Tibial nerve (tissue), 3 donors: ENCODE results near the gene CTNNA3.

Source experiments
- POLR2A ChIP-seq, 2 donors: fragments of 450-650 bp; IDR thresholded peaks; one replicate each; pipeline ENCODE4 v1.6.1; 2017; ENCODE audit warnings: antibody characterized with exemption in 2 of 2, mild to moderate bottlenecking in 2 of 2, moderate library complexity in 2 of 2
- TF ChIP-seq, protein P1 (sequence below), 5 experiments: fragments of 200-600 bp in 3 of 5; fragments of 450-650 bp in 2 of 5; sonication (generic) in 3 of 5; IDR thresholded peaks; one replicate each; pipeline ENCODE4 v1.5.1; 2016 to 2019; ENCODE audit warnings: antibody characterized with exemption in 5 of 5, mild to moderate bottlenecking in 3 of 5, moderate library complexity in 2 of 5

DNA sequence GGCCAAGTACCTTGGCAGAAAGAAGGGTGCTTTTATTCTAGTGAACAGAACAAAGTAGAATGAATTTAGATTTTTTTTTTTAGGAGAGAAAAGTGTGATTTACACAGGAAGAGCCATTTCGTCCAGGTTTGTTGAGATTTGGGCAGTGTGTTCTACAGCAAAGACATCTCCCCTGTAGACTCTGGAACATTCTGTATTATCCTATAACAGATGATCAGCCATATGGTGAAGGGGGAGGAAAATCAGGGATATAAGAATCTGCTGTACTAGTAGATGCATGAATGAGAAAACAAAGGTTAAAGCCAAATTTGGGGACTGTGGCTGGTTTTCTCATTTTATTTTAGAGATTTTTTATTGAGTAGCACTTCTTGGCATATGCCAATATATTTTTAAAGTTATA lies 1223.8 kb downstream of the CTNNA3 start:
- TF ChIP-seq, protein P1, sequence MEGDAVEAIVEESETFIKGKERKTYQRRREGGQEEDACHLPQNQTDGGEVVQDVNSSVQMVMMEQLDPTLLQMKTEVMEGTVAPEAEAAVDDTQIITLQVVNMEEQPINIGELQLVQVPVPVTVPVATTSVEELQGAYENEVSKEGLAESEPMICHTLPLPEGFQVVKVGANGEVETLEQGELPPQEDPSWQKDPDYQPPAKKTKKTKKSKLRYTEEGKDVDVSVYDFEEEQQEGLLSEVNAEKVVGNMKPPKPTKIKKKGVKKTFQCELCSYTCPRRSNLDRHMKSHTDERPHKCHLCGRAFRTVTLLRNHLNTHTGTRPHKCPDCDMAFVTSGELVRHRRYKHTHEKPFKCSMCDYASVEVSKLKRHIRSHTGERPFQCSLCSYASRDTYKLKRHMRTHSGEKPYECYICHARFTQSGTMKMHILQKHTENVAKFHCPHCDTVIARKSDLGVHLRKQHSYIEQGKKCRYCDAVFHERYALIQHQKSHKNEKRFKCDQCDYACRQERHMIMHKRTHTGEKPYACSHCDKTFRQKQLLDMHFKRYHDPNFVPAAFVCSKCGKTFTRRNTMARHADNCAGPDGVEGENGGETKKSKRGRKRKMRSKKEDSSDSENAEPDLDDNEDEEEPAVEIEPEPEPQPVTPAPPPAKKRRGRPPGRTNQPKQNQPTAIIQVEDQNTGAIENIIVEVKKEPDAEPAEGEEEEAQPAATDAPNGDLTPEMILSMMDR (IDR thresholded peaks at IDR 0.05), result no peak
- TF ChIP-seq POLR2A (IDR thresholded peaks at IDR 0.05), result no peak
